ENCODE measurements around the gene SLC49A4.
A peak's percentile ranks its signal among the peaks of the same experiment; 100 is the strongest.
"Not testable (repeated sequence)": the region's sequence is repeated elsewhere in the genome, so short reads cannot be mapped to it uniquely, and the experiment has no call there.

The SLC49A4 gene, protein sequence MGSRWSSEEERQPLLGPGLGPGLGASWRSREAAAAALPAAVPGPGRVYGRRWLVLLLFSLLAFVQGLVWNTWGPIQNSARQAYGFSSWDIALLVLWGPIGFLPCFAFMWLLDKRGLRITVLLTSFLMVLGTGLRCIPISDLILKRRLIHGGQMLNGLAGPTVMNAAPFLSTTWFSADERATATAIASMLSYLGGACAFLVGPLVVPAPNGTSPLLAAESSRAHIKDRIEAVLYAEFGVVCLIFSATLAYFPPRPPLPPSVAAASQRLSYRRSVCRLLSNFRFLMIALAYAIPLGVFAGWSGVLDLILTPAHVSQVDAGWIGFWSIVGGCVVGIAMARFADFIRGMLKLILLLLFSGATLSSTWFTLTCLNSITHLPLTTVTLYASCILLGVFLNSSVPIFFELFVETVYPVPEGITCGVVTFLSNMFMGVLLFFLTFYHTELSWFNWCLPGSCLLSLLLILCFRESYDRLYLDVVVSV

DNA sequence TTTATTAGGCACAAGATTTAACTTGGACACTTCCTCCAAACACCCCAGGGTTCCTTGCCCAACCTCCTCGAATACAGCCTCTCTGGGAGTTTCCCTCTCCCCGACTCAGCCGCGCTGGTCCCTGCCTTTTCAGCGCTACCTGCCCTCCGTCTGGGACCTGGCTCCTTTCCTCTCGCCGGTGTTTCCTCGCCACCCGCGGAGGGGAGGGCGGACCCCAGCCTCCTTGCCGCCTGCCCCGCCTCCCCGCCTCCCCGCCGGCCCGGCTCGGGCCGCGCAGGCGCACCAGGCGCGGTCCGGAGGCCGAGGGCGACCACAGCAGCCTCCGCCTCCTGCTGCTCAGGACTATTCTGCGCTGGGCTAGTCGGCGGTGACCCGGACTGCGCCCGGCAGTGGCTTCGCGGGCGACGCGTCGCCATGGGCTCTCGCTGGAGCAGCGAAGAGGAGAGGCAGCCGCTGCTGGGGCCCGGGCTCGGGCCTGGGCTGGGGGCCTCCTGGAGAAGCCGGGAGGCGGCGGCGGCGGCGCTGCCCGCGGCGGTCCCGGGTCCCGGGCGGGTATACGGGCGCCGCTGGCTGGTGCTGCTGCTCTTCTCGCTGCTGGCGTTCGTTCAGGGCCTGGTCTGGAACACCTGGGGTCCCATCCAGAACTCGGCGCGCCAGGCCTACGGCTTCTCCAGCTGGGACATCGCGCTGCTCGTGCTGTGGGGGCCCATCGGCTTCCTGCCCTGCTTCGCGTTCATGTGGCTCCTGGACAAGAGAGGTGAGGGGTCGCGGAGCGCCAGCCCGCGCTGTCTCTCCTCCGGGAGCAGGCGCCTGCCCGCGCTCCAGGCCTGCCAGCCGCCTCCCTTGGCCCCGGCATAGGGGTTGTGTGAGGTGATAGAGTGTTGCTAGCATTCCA is at the start of gene SLC49A4:
Gene SLC49A4, plus strand, starts transcription at position 291 of the 895 bp plus-strand sequence. Its CDS starts 124 bp downstream, at position 415.
- peak; percentile 62 for DNase-seq (ENCODE audit: low spot score)
- FAIRE-seq = no peak

DNA sequence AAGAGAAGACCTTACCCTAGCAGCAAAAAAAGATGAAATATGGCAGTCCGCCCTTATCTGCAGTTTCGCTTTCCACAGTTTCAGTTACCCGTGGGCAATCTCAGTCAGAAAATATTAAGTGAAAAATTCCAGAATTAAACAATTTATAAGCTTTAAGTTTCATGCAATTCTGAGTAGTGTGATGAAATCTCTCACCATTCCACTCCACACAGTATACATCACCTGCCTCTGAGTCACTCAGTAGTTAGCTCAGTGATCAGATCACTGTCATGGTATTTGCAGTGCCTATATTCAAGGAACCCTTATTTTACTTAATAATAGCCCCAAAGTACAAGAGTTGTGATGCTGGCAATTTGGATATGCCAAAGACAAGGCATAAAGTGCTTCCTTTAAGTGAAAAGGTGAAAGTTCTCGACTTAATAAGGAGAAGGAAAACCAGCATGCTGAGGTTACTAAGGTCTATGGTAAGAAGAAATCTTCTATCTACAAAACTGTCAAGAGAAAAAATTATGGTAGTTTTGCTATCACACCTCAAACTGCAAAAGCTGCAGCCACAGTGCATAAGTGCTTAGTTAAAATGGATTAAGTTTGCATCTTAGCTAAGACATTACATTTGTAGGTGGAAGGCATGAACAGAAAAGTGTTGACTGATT is 49.4 kb upstream of the SLC49A4 start:
- DNase-seq (ENCODE audit: low spot score) (no peak), FAIRE-seq (no peak)

DNA sequence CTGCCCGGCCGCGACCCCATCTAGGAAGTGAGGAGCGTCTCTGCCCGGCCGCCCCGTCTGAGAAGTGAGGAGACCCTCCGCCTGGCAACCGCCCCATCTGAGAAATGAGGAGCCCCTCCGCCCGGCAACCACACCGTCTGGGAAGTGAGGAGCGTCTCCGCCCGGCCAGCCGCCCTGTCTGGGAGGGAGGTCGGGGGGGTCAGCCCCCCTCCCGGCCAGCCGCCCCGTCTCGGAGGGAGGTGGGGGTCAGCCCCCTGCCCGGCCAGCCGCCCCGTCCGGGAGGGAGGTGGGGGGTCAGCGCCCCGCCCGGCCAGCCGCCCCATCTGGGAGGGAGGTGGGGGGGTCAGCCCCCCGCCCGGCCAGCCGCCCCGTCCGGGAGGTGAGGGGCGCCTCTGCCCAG is 47.6 kb upstream of the SLC49A4 start:
- FAIRE-seq; DNase-seq (ENCODE audit: low spot score): not testable (repeated sequence)

DNA sequence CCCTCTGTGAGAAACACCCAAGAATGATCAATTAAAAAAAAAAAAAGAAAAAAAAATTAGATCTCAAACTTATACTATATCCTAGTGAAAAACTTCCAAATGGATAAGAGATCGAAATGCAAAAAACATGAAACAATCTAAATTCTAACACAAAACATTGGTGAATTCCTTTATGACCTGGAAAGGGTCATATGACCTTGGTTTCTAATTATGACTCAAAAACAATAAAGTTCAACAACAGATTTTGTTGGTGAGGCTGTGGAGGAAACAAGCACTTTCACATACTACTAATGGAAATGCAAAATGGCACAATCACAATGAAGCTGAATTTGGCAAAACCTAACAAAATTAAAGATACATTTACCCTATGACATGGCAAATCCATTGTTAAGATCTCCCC is 46.5 kb upstream of the SLC49A4 start:
- DNase-seq (ENCODE audit: low spot score) (no peak), FAIRE-seq (no peak)

DNA sequence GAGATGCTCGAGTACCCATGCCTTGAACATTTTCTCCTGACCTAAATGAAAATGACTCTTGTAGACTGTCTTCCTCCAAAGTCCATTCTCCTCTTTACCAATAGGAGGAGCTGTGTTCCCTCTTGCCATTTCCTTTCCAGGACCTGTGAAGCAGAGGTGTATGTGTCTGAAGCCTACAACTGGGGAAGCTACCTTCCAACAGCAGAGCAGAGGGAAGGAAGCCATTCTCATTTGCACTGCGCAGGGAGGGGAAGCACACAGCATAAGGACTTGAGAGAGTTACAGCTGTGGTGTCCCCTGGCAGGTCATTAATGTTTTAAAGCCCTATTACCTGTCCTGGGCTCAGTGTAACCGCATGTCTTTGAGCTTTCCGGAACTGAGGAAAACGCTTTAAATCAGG is 39.9 kb upstream of the SLC49A4 start:
- DNase-seq (ENCODE audit: low spot score) = peak; percentile 38
- no peak for FAIRE-seq

DNA sequence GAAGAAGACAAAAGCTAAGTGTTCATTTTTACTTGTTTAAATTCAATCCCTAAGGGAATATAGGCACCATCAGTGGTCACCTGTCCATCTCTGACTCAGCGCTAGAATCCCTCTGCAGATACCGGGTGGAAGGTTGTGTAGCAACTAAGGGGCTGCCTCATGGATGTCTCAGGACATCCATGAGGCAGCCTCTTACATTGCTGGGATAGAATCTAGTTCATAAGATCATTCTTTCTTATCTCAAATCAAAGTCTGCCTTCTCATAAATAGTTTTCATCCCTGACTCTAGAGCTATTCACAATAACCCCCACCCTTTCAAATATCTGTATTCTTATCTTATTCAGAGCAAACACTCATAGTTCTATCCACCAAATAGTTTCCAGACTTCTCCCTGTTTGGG is 39.4 kb upstream of the SLC49A4 start:
- DNase-seq (ENCODE audit: low spot score) (no peak), FAIRE-seq (no peak)

DNA sequence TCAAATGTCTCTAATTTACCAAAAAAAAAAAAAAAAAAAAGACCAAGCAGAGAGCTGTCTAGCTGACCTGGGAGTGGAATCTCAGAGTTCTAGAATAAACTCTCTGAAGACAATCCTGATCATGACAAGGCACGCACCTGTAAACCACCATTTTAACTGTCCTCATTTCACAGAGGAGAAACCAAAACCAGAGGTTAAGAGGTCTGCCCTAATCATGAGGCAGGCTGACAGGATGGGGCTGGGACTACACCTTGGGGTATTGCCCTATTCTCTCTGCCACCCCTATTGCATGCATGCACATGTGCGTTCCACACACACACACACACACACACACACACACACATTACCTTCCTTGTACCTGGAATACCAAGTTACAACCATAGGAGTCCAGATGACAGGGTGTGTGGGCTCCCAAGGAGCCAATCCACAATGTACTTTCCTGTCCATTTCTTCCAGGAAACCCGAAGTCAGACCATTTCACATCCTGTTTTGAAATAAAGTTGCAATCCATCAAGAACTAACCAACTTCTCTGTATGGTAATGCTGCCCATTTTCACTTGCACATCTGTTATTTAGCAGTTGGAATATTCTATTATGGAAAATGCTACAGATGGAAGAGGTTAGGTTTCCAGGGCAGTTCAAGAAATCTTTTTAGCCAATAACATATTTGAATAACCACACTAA is 35.9 kb upstream of the SLC49A4 start:
- DNase-seq (ENCODE audit: low spot score) (no peak), FAIRE-seq (no peak)

DNA sequence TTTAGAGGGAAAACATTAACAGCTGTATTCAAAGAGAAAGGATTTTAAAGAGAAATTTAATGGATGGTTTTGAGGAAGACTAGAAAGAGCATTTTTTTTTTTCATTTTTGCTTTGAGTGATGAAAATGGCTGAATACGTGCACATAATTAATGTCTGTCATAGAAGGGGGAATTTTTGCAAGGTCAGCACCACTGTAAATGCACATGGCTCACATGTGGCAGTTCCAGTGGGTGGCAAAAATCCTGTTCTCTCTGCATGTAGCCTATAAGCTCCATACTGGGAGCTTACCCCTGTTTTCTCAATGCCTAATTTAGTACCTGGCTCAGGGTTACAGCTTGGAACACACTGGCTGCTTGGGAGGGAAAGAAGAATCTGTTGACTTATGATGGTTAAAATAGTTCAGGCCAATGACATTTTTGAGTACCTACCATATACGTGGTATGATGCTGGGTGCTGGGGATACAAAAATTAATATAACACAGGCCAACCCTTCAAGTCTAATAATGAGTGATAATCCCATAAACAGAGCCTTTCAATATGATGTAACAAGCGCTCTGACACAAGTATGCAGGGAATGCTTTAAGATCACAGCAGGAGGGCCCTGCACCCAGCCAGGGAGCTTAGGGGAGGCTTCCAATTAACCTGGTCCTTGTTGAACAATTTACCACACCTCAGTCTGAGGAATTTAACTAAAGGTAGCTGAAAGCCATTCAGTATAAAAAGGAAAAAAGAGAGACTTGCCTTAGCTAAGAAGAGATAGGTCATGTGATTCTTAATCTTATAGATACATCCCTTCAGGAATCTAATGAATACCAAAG is 34.2 kb upstream of the SLC49A4 start:
- FAIRE-seq (no peak), DNase-seq (ENCODE audit: low spot score) (no peak)

DNA sequence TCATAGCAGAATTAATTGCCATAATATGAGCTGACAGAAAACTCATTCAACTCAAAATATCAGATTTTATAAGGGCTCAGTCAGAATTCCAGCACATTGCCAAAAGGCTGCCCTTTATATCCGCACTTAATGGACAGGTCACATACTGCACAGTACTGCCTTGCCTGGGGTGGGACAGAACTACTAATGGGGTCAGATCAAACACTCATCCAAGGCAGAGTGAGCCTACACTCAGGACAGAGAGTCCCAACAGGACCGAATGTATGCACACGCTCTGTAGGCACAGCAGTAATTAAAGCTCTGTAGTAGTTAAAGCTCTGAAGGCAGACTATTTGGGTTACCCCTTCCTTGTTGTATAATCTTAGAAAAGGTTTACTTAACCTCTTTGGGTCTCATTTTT is 28.4 kb upstream of the SLC49A4 start:
- DNase-seq (ENCODE audit: low spot score) = no peak
- FAIRE-seq = no peak

DNA sequence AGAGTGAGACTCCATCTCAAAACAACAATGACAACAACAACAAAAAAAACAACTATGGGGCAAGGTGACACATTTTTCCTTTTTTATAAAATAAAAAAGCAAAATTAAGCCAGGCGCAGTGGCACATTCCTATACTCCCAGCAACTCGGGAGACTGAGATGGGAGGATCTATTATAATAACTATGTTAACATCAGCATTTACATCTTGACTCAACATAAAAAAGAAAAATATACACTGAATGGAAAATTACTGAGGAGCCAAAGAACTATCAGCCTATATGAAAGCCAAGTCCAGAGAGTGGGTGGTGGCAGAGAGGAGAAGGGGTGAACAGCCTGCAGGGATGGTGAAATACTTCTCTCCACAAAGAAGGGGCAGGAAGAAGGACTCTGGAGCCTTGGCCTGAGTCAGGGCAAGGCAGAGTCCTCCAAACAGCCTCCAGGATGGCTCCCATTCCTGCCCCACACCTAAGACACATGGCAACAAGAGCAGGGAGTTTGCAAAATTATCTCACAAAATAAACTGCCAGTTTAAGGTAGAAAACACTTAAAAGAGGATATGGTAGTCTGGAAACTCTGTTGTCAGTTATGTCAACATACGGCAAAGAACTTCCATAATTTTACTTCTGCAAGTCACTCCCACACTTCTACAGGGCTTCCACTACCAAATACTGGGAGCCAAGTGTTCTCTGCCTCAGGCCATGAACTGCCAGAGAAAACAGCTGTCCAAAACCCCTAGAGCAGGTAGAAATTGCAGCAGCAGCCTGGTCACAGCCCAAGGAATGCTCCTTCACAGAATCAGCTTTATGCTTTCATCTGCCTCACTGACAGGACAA is 27.1 kb upstream of the SLC49A4 start:
- DNase-seq (ENCODE audit: low spot score) = no peak
- no peak for FAIRE-seq

DNA sequence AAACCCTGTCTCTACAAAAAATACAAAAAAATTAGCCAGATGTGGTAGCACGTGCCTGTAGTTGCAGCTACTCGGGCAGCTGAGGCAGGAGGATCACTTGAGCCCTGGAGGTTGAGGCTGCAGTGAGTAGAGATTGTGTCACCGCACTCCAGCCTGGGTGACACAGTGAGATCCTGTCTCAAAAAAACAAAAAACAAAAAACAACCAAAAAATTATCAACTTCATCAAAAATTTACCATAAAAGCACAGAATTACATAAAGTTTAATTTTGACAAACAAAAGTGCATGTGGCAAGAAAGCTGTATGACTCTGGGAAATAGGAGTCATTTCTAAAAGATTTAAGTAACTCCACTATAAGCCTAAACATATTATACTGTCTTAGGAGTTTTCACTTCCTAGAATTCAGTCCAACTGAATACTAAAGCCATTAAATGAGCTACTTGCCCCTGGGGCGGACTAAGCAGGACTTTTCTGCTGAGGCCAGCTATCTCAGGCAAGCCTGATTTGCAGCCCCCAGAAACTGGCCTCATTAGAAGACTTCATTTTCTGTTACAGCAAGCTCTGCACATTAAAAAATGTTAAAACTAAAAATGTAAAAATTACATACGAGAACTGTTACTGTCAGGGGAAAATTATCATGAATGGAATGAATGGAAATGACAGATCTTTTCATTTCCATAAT is 24.2 kb upstream of the SLC49A4 start:
- DNase-seq (ENCODE audit: low spot score) = no peak
- FAIRE-seq = no peak

DNA sequence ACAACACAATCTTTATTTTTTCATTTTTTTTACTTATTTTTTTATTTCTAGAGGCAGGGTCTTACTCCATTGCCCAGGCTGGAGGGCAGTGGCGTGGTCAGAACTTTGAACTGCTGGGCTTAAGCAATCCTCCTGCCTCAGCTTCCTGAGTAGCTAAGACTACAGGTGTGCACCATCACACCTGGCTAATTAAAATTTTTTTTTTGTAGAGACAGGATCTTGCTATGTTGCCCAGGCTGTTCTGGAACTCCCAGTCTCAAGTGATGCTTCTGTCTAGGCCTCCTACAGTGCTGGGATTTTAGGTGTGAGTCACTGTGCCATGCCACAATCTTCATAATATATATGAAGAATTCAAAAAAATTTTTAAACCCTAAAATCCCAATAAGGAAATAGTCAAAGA is 22.0 kb upstream of the SLC49A4 start:
- DNase-seq (ENCODE audit: low spot score) (no peak), FAIRE-seq (no peak)

DNA sequence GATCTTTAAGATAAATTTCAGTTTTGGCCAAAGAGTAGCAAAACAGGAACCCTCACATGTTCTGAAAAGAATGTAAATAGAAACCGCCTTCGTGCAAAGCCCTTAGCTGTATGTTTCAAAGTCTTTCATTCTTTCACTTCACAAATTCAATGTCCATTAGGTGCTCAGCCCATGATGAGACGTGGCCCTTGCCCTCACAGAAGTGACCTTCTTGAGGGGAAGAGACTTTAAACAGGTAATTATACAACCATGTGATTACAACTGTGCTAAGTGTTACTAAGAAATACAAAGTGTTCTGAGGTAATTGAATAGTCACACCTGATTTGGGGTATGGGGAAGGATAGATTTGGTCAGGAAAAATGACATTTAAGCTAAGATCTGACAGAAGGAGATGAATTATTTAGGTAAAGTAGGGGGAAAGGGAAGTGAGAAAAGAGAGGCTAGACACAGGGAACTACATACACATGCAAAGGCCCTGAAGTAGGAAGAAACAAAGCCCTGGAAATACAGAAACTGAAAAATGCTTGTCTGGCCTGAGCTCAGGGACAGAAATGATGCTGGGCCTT is 20.8 kb upstream of the SLC49A4 start:
- DNase-seq (ENCODE audit: low spot score) = no peak

DNA sequence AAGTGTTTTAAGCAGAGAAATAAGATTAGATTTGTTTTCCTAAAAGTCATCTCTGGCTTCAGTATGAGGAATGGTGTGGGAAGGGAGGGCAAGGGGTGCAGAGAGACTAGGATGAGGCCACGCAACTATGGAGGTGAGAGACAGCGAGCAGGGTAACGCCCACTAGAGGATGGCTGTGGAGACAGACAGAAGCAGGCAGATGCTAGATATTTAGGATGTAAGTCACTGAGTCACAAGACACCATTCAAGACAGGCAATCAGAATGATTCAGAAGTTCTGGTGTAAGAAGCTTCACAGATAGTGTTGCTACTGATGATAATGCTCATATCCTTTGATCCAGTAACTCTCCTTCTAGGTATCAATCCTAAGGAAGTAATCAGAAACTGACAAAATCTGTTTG is 20.3 kb upstream of the SLC49A4 start:
- no peak for FAIRE-seq
- DNase-seq (ENCODE audit: low spot score) = no peak

More for the DNA sequence above, 20.8 kb upstream of the SLC49A4 start:
- no peak for FAIRE-seq

DNA sequence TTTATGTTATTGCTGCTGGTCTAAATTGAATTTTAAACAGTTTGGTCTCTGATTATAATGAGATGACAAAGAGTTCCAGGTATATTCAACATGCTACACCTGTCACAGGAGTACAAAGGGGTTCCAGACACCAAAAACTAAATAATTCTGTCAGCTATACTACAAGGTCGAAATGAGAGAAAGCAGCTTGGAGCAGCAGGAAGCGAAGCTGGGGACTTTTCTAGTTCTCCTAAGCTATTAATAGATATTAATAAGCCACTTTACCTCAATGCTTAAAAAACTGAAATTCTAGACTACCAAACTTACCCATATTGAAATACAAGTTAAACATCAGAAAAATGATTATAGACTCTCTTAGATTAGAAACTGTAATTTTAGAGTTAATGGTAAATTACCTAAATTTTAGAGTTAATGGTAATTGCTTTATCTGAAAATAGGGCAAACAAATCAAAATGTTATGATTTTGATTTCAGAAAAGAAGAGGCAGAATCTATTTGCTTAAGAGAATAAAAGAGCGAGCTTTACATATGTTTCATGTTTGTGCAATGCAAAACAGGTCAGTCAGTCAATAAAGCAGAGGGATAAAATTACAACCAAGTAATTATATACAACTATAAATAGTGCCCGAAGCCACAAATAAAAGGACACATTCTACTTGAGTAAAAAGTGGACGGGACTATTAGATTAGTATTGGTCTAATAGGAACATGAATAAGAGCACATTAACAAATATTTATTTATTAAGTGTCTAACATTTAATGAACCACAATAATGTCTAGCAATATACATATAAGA is 18.0 kb upstream of the SLC49A4 start:
- DNase-seq (ENCODE audit: low spot score) (no peak), FAIRE-seq (no peak)

DNA sequence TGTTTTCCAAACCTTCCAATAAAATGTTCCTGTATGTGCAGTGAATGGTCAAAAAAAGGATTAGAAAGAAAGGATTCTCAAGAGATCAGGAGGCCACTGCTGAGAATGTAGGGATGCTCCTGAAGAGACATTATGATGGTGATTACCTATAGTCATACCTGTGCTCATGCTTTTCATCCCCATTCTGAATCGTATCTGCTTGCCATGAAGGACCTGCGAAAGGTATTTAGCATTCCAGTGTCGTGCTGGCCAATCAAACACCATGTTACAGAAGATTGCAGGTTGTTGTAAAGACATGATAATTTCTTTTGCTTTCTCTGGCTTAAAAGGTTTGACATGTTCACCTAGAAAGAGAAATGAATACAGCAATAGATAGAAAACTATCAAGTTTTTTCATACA is 17.3 kb upstream of the SLC49A4 start:
- FAIRE-seq (no peak), DNase-seq (ENCODE audit: low spot score) (no peak)

DNA sequence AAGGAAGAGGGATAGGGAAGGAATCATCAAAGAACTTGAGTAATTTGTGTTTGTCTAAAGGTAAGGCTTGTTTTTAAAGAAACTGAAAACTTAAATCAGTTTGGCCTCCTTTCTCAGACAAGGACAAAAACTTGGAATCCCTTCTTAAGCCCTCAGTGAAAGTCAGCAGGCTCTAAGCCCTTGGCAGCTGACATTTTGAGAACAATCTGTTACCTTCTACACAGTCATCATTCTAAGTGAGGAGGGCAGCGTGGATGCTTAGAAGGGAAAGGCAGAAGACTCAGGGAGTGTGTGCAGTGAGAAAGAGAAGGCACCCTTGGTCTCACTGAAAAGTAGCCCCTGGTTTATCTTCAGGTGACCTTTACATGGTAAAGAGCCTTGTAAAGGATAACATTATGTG is 12.1 kb upstream of the SLC49A4 start:
- DNase-seq (ENCODE audit: low spot score) (no peak), FAIRE-seq (no peak)

DNA sequence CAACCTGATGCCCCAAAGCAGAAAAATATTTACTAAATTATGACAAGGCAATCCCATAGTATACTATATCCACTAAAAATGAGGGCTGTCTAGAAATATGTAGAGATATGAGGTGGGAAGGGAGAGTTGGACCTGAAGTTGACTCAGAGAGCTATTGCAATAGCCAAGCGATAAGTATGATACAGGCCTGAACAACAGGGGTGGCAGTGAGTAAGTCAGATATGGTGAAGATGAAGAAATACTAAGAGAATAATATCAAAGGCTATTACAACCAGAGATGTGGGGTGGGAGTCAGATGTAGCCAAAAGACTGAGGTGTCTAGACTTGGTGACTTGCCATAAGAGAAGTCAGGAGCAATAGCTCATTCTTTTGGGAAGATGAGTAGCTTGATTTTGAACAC is 10.4 kb upstream of the SLC49A4 start:
- FAIRE-seq = no peak
- DNase-seq (ENCODE audit: low spot score) = no peak

Measured in RCC 7860 (cell line).